Renal cortex interstitium (tissue), 15 donors: ENCODE data around the gene CPA1. TPM values are rescaled to one million over a fixed set of nuclear protein-coding genes. Genes with fewer than 3 reads are reported as not detected.

Experiments
- DNase-seq, 11 donors: peaks; one replicate each; pipeline ENCODE4 v3.0.0-alpha.2; 2013; ENCODE audit warnings: low read depth in 9 of 11, low spot score in 4 of 11; ENCODE audit errors: extremely low read depth in 1 of 11
- long read RNA-seq, 16 experiments: transcript quantifications; one replicate each; lab custom pipeline, GENCODE V29; 2026
- polyA plus RNA-seq, 3 donors: library from polyadenylated mRNA; unstranded; fragments of 120-200 nt; gene quantifications; one replicate each; pipeline ENCODE4 v1.2.1, GENCODE V29; 2013; ENCODE audit not compliant: insufficient read length in 3 of 3

CPA1 gene
- 1 to 10 TPM; 2.1 to 2.6 (median 2.5) TPM for polyA plus RNA-seq
- long read RNA-seq, donor 1, result 0 reads
- long read RNA-seq, donor 2, result 0 reads
- long read RNA-seq, donor 3, partial matches to known transcripts, result 0 of 14 reads
- long read RNA-seq, donor 3, other reads (novel, unspliced or antisense), result 14 of 14 reads
- long read RNA-seq, donor 4, result 0 reads
- long read RNA-seq, donor 5, result 0 reads
- long read RNA-seq, donor 6, result 0 reads
- long read RNA-seq, donor 7, partial matches to known transcripts, result 0 of 1 reads
- long read RNA-seq, donor 7, other reads (novel, unspliced or antisense), result 0 of 1 reads
- long read RNA-seq, donor 8, result 0 reads
- long read RNA-seq, donor 9, result 0 reads
- long read RNA-seq, donor 10, result 0 reads
- long read RNA-seq, donor 11, partial matches to known transcripts, result 0 of 3 reads
- long read RNA-seq, donor 11, other reads (novel, unspliced or antisense), result 0 of 3 reads
- long read RNA-seq, donor 12, result 0 reads
- long read RNA-seq, donor 13, result 0 reads
- long read RNA-seq, donor 14, partial matches to known transcripts, result 0 of 6 reads
- long read RNA-seq, donor 14, other reads (novel, unspliced or antisense), result 0 of 6 reads
- long read RNA-seq, donor 15, result 0 reads
- long read RNA-seq, donor 16, partial matches to known transcripts, result 0 of 1 reads
- long read RNA-seq, donor 16, other reads (novel, unspliced or antisense), result 0 of 1 reads

DNA sequence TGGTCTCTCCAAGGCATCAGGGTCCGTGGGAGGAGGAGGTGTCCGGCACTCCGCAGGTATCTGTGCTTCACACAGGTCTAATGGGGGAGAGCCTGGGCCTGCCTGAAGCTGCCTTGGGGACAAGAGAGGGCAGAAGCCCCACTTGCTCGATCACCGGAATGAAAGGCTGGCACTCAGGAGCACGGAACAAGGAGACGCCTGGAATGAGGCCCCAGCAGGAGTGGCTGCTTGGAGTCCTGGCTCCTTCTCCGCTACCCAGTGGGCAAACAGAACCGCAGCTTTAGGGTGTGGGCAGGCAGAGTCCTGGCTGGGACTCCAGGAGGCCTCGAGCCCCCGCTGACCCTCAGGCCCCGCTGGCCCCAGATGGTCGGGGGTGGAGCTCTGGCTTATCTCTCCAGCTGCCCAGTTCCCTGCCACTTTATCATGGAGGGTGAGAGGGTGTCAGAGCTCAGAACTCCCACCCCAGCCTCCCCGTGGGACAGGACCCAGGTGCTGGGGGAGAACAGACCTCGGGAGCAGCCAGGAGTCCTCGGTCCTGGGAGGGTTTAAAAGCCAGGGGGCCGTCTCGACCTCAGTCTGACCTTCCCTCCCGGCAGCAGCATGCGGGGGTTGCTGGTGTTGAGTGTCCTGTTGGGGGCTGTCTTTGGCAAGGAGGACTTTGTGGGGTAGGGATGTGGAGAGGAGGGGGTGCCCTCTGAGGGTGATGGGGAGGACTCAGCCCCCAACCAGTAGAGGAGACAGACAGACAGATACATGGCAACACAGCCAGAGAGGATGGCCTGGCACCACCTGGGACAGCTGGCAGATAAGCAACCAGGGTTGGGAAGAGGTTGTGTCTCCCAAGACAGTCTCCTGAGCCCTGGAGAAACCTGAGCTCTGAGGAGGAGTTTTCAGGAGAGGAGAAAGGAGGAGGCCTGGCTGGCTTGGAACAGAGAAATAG, at the start of gene CPA1:
TSS of gene CPA1 (plus strand) at position 574 of the 940 bp plus-strand sequence. CDS start at position 601, 27 bp downstream.
- no peak for DNase-seq

DNA sequence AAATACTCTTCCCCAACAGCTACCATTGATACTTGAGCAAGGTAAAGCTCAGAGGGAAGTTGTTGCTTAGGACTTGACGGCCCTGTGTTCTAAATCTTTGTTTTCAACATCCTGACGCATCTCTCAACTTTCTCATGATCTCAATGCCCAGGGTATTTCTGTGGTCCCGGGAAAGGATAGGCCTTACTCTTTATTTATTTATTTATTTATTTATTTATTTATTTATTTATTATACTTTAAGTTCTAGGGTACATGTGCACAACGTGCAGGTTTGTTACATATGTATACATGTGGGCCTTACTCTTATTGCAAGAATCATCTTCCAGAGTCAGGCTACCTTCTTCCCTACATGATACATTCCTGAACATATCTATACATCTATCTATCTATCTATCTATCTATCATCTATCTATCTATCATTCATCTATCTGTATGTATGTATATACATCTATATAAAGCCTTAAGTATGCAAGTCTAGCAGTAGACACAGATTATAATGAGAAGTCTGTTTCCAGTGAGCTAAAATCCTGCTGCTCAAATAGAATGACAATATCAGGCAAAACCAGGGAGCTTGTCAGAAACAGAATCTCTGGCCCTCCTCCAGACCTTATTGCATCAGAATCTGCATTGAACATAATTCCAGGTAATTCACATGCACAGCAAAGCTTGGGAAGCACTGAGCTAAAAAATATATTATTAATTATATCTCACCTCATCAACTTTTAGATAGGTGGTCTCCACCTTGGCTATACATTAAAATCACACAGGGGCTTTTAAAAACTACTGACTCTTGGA, 47.8 kb upstream of the CPA1 start:
- DNase-seq, result no peak

DNA sequence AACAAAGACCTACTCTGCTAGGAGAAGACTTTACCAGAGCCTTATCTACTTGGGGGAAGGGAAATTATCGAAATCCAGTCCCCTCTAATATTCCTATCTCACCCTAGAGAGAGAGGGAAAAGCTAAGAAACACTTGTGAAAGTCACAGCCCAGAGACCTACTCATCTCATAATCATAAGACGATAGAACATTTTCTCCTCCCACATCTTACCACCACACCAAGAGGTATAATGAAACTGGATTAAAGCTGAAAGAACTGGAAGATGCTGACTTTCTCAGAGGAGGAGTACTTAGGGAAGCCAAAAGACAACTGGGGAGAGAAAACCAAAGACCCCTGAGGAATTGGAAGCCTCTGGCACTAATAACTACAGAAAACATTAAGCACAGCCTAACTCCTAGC, 46.5 kb upstream of the CPA1 start:
- DNase-seq, result no peak

DNA sequence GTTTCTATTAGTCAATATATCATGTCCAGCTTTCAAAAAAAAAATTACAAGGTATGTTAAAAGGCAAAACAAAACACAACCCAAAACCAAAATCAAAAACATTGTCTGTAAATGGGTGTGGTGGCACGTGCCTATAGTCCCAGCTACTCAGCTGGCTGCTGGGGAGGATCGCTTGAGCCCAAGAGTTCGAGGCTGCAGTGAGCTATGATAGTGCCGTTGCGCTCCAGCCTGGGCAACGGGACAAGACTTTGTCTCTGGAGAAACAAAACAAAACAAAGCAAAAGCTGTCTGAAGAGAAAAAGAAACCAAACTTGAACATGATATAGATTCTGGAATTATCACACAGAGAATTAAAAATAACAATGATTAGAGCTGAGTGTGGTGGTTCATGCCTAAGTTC, 46.0 kb upstream of the CPA1 start:
- no peak for DNase-seq

DNA sequence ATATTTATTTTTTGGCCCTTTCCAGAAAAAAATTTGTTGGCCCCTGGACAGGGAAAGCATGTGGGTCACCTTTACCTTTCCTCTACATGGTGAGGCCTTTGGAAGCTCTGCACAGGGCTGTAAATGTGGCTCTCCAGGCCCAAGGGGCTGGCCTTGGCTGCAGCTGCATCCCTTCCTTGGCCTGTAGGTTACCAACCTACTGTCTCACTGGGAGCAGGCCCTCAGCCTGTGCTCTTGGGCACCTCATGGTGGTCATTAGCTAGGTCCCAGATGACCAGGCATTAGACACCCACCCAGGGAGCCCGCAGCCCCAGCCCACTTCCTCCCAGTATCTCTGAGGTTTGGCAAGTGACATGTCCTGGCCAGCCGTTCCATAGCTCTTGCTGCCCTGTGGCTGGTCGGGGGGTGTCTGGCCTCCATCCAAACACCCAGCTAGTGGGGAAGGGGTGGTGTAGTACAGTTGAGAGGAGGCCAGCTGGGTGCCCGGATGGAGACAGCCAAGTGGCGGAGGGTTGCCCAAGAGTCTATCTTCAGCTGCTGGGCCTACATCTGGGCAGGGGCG, 42.8 kb upstream of the CPA1 start:
- no peak for DNase-seq

DNA sequence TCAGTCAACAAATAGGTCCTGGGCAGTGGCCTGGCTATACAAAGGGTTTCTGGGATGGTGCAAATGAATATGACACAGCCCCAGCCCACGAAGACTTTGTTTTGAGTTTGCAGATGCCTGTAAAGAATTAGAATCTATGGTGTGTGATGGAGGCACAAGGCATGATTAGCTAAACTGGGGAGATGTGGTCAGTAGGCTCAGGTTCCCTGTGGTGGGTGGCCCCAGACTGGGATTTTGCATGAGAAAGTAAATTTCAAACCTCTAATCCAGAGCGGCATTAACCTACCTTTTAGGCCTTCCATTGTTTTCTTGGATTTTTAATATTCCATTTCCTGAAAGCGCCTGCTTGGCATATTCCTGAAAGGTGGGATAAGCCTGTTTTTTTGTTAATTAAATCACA, 42.1 kb upstream of the CPA1 start:
- DNase-seq, result no peak

DNA sequence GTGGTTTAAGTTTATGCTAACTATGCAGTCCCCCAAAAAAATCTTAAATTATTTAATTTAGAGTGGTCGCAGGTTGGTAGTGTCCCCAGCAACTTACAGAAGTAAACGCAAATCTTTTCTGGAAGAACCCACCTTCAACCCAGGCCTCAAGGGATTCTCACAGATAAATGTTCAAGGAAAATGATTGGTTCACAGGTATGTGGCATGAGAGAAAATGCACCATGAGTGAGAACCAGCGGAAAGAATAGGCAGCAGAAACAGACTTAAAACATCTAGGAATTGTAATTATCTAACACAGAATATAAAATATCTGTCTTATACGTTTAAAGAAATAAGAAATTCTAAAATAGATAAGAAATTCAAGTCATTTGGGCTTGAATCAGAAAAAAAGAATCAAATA, 38.4 kb upstream of the CPA1 start:
- no peak for DNase-seq

DNA sequence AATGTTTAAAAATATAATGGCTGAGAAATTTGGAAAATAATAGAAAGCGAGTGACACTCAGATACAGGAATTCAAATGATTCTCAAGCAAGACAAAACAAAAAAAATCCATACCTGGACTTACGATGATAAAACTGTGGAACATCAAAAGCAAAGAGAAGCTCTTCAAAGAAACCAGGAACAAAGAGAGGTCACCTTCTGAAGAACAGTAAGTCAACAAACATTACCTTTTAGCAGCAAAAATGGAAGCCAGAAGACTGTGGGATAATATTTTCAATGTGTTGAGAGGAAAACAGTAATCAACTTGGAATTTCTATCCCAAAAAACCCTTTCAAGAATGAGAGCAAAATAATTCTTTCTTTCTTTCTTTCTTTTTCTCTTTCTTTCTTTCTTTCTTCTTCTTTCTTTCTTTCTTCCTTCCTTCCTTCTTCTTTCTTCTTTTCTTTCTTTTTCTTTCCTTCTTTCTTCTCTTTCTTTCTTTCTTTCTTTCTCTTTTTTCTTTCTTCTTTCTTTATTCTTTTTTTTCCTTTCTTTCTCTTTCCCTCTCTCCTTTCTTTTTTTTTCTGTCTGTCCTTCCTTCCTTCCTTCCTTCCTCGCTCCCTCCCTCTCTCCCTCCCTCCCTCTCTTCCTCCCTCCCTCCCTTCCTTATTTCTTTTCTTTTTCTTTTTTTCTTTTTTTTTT, 37.5 kb upstream of the CPA1 start:
- no peak for DNase-seq

DNA sequence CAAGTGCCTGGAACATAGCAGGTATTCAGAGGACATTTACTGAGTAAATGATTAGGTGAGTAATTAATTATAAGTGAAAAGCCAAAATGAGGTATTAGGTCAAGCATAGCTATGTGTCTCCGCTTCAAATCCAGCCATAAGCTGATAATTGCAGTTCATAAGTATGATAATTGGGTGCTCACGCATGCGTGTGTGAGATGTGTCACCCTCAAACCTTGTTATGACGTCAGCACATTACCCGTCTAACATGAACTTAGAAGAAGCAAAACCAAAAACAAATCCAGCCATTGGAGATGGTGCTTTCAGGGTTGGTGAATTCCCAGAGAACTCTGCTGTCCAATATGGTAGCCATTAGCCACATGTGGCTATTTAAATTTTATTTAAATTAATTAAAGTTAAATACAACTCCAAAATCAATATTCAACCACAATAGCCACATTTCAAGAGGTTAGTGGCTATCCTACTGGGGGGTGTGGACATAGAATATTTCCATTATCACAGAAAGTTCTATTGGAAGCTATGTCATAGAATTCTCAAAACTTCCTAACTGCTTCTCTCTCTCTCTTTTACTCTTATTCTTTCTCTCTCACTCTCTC, 35.9 kb upstream of the CPA1 start, which contains the start of gene CPA5:
TSS of gene CPA5 (plus strand) at position 546 of the 596 bp plus-strand sequence. CDS start 1,670 bp downstream, outside the sequence.
- no peak for DNase-seq

DNA sequence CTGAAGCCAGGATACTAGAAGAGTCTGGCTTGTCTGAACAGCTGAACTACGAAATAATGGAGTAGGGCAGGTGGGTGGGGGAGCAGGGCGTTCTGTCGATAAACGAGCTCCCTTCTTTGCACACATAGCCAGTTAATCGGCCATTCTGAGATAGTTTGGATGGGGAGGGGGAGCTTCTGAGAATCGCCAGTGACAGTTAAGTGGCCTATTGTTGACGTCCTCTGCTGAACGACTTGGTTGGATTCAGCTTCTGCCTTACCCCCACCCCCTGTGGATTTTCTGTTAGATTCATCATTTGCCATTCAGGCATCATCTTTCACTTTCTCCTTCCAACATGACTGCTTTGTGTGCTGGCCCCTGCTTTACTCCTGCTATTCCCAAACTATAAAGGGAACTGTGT, 35.2 kb upstream of the CPA1 start:
- DNase-seq, result no peak

DNA sequence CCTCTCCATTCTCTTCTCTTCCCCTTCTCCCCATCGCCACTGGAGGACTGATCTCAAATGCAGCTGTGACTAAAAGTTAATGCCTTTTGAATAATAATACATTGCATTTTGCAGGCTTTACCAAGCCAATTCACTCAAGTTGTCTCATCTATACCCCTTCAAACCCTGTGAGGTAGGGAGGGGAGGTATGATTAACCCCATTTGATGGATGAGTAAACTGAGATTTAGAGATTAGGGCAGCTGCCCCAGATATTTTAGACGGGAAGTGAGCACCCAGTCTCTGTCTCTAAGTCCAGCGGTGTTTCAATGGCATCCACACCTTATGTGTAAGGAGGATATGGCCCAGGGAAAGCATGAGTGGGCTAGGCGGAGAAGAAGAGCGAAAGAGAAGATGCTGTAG, 34.6 kb upstream of the CPA1 start:
- no peak for DNase-seq

DNA sequence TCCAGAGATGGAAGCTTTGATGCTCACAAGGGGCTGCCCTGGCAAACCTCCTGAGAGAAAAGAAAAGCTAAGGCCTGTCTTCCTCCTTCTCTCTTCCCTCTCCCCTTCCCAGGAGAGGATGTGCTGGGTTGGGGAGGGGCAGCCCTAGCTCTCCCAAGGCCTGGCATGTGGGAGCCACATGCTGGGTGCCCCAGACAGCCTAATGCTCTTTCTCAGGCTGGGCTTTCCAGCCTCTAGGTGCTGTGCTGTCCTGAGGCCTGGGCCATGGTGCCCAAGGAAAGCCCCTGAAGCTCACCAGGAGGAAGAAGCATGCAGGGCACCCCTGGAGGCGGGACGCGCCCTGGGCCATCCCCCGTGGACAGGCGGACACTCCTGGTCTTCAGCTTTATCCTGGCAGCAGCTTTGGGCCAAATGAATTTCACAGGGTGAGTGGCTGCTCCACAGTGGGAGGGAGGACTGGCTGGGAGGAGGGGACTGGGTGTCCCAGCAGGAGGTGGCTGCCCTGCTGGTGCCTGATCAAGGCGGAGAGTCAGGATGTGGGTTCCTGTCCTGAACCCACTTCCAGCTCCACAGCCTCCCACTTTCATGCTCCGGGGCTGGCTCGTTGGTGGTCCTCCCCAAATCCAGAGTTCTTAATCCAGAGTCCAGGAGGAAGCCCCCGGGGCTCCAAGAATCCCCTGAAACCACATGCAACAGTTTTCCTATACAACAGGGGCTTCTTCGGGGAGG, 34.0 kb upstream of the CPA1 start:
- DNase-seq, result no peak

DNA sequence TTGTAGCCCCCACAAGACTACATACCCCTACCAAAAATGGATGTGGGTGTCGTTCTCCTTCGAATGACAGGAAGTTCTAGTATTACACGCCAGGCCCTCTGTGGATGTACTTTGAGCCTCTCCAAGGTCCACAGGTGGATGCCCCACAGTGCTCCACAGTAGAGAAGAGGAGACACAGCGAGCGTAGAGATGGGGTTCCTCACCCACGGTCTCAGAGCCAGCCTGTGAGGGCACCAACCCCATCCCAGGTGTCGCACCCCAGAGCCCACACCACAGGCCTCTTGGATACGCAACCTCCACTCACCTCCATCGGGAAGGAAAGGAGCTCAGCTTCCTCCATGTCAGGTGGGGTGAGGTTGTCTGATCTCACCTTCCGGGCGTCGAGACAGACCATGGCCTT, 33.4 kb upstream of the CPA1 start:
- no peak for DNase-seq

DNA sequence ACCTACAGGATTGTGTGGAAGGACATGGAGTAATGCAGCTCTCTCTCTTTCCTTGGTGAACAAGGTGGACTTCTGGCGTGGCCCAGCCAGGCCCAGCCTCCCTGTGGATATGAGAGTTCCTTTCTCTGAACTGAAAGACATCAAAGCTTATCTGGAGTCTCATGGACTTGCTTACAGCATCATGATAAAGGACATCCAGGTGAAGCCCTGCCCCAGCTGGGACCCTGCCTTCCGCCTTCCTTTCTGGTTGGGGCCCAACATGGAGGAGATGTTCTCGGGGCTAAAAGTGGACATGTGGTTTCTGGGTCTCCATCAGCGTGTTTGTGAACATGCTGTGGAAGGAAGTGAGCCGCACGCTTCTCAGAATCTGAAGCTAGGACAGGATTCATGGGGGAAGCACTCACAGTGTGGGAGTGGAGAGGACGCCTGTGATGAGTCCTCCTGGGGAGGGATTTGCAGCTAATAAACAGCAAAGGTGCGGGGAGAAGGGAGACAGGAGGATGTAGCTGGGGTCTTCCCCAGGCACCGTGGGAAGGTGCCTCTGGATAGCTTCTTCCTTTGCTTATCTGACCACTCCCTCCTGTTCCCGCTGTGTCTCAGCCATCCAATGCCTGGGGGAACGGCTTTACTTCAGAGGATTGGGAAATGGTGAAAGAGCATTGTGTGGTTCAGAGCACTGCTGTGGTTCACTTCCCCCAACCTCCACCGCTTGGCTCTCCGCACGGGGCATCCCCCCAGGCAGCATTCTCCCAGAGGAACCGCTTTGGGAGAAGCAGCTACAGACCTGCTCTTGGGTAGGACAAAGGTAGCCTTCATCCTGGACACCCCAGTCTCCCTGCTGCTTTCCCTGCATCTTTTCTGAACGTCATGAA, 30.1 kb upstream of the CPA1 start:
- no peak for DNase-seq

DNA sequence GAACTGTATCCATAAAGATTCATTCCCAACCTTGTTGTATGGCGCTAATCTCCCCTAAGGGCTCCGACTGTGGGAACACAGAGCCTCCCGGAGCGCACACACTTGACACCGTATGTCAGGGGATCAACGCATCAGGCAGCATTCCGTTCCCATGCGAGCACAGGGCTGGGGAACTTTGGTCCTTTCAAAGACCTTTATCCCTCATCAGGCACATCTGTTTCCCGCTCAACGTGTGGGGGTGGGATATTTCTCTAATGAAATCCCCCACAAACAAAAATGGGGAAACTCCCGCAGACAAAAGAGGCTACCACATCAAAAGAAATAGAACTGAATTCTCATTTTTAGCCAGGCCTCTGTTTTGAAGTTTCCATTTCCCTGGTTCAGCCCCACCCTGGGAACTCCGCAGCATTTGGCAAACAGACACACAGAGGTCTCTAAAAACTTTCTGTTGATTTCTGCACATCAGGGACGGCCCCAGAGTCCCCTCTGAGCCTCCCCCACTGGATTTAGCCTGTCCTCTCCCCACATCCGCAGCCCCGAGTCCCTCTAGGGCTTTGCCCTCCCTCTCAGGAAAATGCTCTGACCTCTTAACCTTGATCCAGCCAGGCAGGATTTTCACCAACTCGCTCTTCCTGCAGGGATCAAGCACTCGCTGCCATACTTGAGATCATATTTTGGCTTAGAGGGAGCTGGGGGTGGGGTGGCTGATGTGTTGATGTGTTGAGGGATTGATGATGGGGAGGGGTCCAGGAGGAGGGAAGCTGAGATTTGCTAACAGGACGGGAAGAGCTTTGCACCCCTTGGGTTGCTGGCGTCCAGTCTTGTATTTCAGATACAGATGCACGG, 29.1 kb upstream of the CPA1 start:
- DNase-seq, result no peak
